ENCODE data around the gene TEC. TPM values are rescaled to one million over a fixed set of nuclear protein-coding genes. Genes with fewer than 3 reads are reported as not detected.
"Not testable (repeated sequence)": the region's sequence is repeated elsewhere in the genome, so short reads cannot be mapped to it uniquely, and the experiment has no call there.

The TEC gene
- total RNA-seq, 1 donor: 7.2 TPM

DNA sequence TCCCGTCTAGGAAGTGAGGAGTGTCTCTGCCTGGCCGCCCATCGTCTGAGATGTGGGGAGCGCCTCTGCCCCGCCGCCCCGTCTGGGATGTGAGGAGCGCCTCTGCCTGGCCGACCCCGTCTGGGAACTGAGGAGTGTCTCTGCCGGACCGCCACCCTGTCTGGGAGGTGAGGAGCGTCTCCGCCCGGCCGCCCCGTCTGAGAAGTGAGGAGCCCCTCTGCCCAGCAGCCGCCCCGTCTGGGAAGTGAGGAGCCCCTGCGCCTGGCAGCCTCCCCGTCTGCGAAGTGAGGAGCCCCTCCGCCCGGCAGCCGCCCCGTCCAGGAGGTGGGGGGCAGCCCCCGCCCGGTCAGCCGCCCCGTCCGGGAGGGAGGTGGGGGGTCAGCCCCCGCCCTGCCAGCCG is 83.2 kb downstream of the TEC start:
- not testable (repeated sequence) for H3K27me3 ChIP-seq (ENCODE audit: insufficient read depth, low read length); H3K4me1 ChIP-seq (ENCODE audit: insufficient read depth, low read length); H3K4me3 ChIP-seq (ENCODE audit: low read length); H3K9me3 ChIP-seq (ENCODE audit: low read depth, low read length)

DNA sequence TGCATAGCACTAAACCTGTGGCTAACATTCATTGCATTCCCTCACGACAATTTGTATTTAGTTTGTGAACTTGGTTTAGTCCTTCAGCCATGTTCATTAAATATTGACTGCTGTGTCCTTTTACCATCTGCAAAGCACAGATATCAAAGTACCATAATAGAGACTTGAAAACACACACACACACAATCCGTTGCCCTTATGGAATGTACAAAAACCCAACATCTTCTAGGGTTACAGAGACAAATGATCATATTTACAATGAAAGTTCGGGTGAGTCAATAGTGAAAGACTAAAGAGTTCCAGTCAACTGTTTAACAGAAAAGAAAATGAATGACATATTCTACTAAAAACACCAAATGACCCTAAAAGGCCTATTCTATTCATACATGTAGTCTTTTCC is 84.8 kb downstream of the TEC start:
- Histone ChIP-seq H3K27me3 (ENCODE audit: insufficient read depth, low read length) (no peaks in the 10 kb centered on the region), H3K4me3 (ENCODE audit: low read length) (no peak overlapping the region), H3K9me3 (ENCODE audit: low read depth, low read length) (no peaks in the 10 kb centered on the region), H3K4me1 (ENCODE audit: insufficient read depth, low read length) (peaks cover 13% of the 10 kb centered on the region)

DNA sequence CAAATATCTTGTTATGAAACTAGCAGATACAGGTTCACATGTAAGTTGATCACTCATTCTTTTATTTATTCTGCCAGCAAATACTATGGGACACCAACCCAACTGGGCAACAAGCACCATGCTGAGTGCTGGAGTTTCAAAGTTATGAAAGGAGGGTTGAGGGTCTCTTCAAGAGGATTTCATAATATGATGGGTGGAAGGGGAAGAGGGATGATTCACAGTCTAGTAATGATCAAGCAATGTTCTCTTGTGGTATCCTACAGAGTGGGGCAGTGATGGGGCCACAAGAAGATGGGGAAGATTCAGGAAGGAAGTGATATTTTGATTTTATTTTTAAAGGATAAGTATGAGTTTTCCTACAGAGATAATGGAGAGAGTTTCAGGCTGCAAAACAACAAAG is 89.4 kb downstream of the TEC start:
- Histone ChIP-seq H3K4me1 (ENCODE audit: insufficient read depth, low read length) (peaks cover 13% of the 10 kb centered on the region), H3K4me3 (ENCODE audit: low read length) (no peak overlapping the region), H3K9me3 (ENCODE audit: low read depth, low read length) (no peaks in the 10 kb centered on the region), H3K27me3 (ENCODE audit: insufficient read depth, low read length) (no peaks in the 10 kb centered on the region)

DNA sequence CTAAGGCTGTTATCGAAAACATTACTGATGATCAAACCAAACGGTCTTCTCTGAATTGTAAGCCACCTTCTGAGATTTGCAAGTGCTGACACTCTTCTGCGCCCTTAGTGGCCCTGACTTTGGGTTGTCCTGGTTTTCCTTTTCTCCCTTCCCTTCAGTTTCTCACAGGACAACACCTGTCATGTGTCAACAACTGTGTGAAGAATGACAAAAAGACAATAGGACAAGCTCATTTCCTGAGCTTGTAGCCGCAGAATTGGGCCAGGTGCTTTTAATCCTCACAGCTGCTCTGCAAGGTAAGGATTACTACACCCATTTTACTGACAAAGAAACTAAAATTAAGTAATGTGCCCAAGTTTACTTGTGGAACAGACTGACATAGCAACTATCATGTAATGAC is 90.7 kb downstream of the TEC start:
- Histone ChIP-seq H3K4me1 (ENCODE audit: insufficient read depth, low read length) (peaks cover 13% of the 10 kb centered on the region), H3K4me3 (ENCODE audit: low read length) (no peak overlapping the region), H3K27me3 (ENCODE audit: insufficient read depth, low read length) (no peaks in the 10 kb centered on the region), H3K9me3 (ENCODE audit: low read depth, low read length) (no peaks in the 10 kb centered on the region)

DNA sequence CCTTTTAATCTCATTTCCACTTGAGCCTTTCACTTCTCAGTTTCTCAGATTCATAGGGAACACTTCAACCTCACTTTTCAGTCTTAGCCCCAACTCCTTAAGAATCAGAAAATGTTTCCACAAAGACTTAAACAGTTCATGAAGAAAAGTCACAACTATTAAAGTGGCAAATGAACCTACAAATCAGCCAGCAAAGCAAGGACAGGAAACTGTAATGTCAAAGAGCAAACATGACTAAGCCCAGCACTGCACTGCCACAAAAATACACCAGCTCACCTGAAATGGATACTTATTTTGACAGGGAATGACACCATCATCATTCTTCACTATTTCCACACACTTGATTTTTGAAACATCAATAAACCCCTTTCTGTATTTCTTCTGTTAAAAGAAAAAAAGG is 93.8 kb downstream of the TEC start:
- H3K27me3 ChIP-seq (ENCODE audit: insufficient read depth, low read length): no peaks in the 10 kb centered on the region
- H3K9me3 ChIP-seq (ENCODE audit: low read depth, low read length): no peaks in the 10 kb centered on the region
- H3K4me1 ChIP-seq (ENCODE audit: insufficient read depth, low read length): peaks cover 20% of the 10 kb centered on the region
- no peak overlapping the region for H3K4me3 ChIP-seq (ENCODE audit: low read length)

DNA sequence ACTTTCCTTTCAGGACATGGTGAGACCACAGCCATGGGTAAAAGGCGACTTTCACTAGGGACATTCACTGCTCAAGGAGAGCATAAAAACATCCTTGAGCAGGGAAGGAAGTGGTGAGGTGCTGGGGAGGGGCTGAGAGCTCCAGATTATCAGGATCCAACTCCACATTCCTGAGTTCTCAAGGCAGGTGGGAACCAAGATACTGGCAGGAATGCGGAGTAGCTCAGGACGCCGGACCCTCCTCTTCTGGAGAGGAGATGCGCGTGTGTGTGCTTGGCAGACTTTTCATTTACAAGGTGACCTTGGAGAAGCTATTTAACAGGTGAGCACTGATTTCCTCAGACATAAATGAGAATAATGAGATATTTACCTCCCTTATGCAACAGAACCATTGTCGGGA is 94.3 kb downstream of the TEC start:
- no peaks in the 10 kb centered on the region for H3K27me3 ChIP-seq (ENCODE audit: insufficient read depth, low read length)
- H3K4me1 ChIP-seq (ENCODE audit: insufficient read depth, low read length): peaks cover 15% of the 10 kb centered on the region
- no peaks in the 10 kb centered on the region for H3K9me3 ChIP-seq (ENCODE audit: low read depth, low read length)
- H3K4me3 ChIP-seq (ENCODE audit: low read length): no peak overlapping the region

DNA sequence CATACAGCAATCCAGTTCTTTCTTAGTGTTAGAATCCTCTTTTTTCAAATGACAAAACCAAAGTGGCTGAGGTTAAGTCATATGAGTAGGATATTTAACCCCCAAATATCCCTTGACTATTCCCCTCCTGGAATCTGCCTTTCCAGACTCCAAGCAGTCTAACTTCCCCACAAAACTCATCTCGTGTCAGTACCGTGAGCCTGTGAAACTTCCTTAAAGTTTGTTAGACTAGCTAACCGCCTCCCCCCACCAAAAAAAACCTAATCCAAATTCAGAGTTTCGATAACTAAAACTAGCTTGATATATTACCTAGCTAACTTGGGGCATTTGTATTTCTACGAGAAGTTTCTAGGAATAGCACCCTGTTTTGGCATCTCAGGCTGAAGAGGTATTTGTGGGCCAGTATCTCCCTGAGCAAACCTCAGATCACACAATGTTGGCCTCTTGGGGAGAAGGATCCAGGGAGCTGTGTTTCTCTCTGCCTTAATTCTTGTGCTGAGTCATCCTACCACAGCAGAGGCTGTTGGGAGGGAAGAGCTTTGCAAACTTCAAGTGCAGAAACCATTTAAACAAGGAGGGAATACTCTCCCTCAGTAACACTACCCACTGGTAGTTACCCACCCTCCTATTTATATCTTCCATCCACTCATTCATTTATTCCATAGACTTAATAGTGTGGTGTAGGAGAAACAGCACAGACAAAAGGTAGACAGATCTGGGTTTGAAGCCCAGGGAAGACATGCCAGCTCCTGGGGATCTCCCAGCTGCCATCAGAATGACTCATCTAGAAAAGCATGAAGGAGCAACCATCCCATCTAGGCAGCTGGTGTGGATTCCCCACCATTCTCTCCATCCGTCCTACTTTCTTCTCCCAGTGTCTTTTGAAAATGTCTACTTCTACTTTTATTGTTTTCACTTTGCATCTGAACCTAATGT is 96.3 kb downstream of the TEC start:
- Histone ChIP-seq H3K4me3 (ENCODE audit: low read length) (no peak overlapping the region), H3K4me1 (ENCODE audit: insufficient read depth, low read length) (peaks cover 13% of the 10 kb centered on the region), H3K27me3 (ENCODE audit: insufficient read depth, low read length) (no peaks in the 10 kb centered on the region), H3K9me3 (ENCODE audit: low read depth, low read length) (no peaks in the 10 kb centered on the region)

DNA sequence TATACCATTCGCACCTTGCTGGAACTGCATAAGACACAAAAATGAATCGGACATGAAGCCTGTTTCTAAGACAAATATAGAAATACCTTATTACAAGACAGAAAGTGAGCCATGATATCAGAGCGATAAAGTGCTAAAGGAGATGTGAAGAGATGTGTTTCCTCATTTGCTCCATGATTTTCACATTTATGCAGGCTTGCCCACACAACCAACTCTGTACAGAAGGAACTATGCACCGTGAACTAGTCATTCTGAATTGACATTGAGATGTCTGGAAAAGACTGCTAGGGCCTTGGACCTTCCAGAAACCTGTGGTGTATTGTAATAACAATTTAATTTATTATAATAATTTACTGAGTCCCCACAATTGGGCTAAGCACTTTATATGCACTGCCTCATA is 97.0 kb downstream of the TEC start:
- Histone ChIP-seq H3K4me3 (ENCODE audit: low read length) (no peak overlapping the region), H3K4me1 (ENCODE audit: insufficient read depth, low read length) (peaks cover 13% of the 10 kb centered on the region), H3K27me3 (ENCODE audit: insufficient read depth, low read length) (no peaks in the 10 kb centered on the region), H3K9me3 (ENCODE audit: low read depth, low read length) (no peaks in the 10 kb centered on the region)

DNA sequence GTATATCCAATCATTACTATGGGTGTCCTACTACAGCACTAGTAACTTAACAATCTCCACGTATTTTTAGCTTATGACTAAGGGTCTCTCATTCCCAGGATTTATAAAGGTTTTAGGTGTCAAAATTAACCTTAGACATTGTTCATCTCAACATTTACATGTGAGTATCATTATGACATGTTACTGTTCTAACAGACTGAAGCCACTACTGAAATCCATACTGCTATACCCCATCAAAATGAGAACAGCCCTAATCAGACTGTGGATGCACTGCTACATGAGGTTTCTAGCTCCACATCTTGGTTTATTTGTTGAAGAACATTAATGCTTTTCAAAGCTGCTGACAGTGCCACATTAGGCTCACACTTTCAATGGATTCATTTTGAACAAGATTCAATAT is 100.0 kb downstream of the TEC start:
- Histone ChIP-seq H3K9me3 (ENCODE audit: low read depth, low read length) (no peaks in the 10 kb centered on the region), H3K4me3 (ENCODE audit: low read length) (no peak overlapping the region), H3K4me1 (ENCODE audit: insufficient read depth, low read length) (peaks cover 13% of the 10 kb centered on the region), H3K27me3 (ENCODE audit: insufficient read depth, low read length) (no peaks in the 10 kb centered on the region)

DNA sequence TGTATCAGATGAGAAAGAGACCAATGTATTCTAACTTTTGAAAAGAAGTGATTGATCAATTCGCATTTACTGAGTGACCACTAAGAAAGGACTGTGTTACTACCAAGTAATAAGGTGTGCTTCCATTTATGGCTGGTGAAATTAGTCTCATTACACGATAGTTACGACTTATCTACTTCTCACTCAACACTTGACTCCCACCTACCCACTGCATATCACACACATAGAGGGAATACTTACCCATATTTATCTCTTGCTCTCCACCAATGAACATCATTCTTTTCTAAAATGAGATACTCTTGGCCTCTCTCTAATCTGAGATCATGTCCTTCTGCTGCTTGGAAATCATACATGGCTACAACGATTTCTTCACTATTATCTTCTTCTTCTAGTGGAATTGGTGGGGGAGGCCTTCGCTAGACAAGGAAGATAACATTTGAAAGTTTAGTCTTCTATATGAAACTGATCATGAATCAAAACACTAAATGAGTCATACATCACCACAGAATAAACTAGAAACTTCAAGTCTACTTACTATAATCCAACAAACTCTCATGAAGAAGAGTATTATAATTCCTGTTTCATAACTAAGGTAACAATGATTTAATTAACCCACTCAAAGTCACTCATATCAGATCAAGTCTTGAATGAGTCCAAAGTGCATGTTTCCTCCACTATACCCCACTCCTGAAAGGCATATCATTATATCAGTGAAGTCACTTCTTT is 101.9 kb downstream of the TEC start:
- H3K27me3 ChIP-seq (ENCODE audit: insufficient read depth, low read length): no peaks in the 10 kb centered on the region
- H3K9me3 ChIP-seq (ENCODE audit: low read depth, low read length): no peaks in the 10 kb centered on the region
- no peak overlapping the region for H3K4me3 ChIP-seq (ENCODE audit: low read length)
- peaks cover 2% of the 10 kb centered on the region for H3K4me1 ChIP-seq (ENCODE audit: insufficient read depth, low read length)

DNA sequence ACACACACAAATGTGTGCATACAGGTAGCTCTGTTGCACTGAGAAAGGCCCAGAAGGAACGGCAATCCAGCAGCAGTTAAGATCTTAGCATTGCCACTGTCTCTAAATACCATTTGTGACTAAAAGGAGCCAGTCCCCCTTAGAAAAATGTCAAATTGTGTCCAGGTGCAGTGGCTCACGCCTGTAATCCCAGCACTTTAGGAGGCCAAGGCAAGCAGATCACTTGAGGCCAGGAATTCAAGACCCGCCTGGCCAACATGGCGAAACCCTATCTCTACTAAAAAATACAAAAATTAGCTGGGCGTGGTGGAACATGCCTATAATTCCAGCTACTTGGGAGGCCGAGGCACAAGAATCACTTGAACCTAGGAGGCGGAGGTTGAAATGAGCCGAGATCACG is 105.1 kb downstream of the TEC start:
- H3K9me3 ChIP-seq (ENCODE audit: low read depth, low read length); H3K27me3 ChIP-seq (ENCODE audit: insufficient read depth, low read length); H3K4me1 ChIP-seq (ENCODE audit: insufficient read depth, low read length); H3K4me3 ChIP-seq (ENCODE audit: low read length): not testable (repeated sequence)

DNA sequence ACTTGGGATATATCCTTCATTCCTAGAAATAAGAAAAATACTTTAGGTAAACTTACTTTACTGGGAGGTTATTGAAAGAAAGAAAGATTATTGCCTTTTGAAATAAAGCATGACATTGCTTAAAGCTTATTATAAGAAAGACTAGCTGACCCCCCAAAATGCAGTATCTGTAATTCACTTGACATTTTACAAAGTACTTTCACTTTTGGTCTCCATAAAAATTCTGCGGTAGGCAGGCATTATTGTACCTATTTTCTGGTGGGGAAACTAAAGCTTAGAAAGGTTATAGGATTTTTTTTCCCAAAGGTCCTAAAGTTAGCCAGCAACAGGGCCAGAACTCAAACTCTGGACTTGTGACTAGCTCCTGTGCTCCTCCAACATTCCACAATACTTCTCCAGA is 105.9 kb downstream of the TEC start:
- no peaks in the 10 kb centered on the region for H3K9me3 ChIP-seq (ENCODE audit: low read depth, low read length)
- H3K27me3 ChIP-seq (ENCODE audit: insufficient read depth, low read length): no peaks in the 10 kb centered on the region
- no peaks in the 10 kb centered on the region for H3K4me1 ChIP-seq (ENCODE audit: insufficient read depth, low read length)

DNA sequence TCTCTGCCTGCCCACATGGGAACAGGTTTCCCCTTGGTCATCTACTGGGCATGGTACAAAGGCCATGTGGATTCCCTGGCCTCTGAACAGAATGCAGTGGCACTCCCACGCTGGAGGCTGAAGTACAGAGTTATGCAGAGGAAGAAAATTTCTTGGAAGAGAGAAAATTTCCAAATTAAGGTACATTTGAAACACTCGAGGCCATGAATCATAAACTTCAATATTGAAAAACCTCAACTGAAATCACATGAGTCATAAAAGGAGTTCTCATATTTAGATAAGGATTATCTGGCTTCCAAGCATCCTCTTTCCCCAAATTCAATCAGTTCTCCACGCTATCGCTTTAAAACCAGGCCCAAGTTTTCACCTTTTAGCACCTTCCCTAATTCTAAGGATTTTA is 107.5 kb downstream of the TEC start:
- no peaks in the 10 kb centered on the region for H3K9me3 ChIP-seq (ENCODE audit: low read depth, low read length)
- H3K4me3 ChIP-seq (ENCODE audit: low read length): no peak overlapping the region
- no peaks in the 10 kb centered on the region for H3K27me3 ChIP-seq (ENCODE audit: insufficient read depth, low read length)

More for the DNA sequence above, 105.9 kb downstream of the TEC start:
- H3K4me3 ChIP-seq (ENCODE audit: low read length): no peak overlapping the region

DNA sequence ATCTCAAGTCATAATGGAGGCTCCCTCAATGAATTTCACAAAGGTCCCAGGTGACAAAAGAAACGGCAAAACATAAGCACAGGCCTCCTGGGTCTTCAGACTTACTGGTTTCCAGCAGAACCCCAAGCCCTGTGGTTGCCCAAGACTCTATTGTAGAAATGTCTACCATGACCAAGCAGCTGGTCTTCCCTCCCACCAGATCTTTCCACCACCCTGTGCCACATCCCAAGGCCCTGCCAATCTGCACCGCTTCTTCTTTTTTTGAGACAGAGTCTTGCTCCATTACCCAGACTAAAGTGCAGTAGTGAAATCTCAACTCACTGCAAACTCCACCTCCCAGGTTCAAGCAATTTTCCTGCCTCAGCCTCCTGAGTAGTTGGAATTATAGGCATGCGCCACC is 112.4 kb downstream of the TEC start:
- Histone ChIP-seq H3K4me1 (ENCODE audit: insufficient read depth, low read length) (no peaks in the 10 kb centered on the region), H3K4me3 (ENCODE audit: low read length) (no peak overlapping the region)

More for the DNA sequence above, 107.5 kb downstream of the TEC start:
- H3K4me1 ChIP-seq (ENCODE audit: insufficient read depth, low read length): no peaks in the 10 kb centered on the region

DNA sequence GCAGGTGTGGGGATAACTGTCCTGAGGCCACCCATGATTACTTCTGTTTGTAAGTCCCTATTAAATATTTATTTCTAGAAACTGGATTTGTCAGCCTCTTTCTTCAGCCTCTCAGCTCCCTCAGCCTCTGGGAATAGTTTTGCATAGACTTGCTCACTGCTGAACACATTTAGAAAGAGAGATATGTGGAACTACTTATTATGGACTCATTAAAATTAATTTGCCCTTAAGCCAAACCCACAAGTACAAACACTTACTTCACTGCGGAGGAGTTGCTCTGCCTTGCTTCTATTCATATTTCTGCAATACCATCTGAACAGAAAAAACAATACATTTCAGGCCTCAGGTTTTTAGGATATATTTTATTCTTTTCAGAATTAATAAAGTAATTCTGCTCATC is 113.2 kb downstream of the TEC start:
- H3K27me3 ChIP-seq (ENCODE audit: insufficient read depth, low read length): no peaks in the 10 kb centered on the region
- no peaks in the 10 kb centered on the region for H3K4me1 ChIP-seq (ENCODE audit: insufficient read depth, low read length)
- H3K9me3 ChIP-seq (ENCODE audit: low read depth, low read length): peaks cover 26% of the 10 kb centered on the region
- H3K4me3 ChIP-seq (ENCODE audit: low read length): no peak overlapping the region

More for the DNA sequence above, 112.4 kb downstream of the TEC start:
- Histone ChIP-seq H3K9me3 (ENCODE audit: low read depth, low read length) (peaks cover 26% of the 10 kb centered on the region), H3K27me3 (ENCODE audit: insufficient read depth, low read length) (no peaks in the 10 kb centered on the region)

Data from mononuclear cell (primary cell).